ENCODE results near the gene EYA2. TPM values are rescaled to one million over a fixed set of nuclear protein-coding genes. Genes with fewer than 3 reads are reported as not detected.

Gene EYA2
- total and polyA plus RNA-seq, 2 donors (not counting 3 experiments of a cell fraction or from before 2014, with no cell fraction given) = not detected

- Histone ChIP-seq H3K9ac (replicated peaks; ENCODE audit: extremely low read depth, insufficient read depth, low read length) (no peak overlapping the region), H3K27me3 (ENCODE audit: control insufficient read depth in 2 of 2, insufficient read depth in 2 of 2, low read length in 2 of 2) (no peaks in the 10 kb centered on the region), H4K20me1 (replicated peaks; ENCODE audit: control insufficient read depth, extremely low read depth, insufficient read depth, low read length) (no peaks in the 10 kb centered on the region), H3K4me3 (replicated peaks in 1 of 3; ENCODE audit: insufficient read depth in 1 of 3, low read depth in 1 of 3, low read length in 3 of 3) (no peak overlapping the region), H3K36me3 (ENCODE audit: control insufficient read depth in 2 of 2, extremely low read depth in 1 of 2, insufficient read depth in 2 of 2, low read length in 2 of 2) (no peaks in the 10 kb centered on the region), H3K9me3 (replicated peaks; ENCODE audit: control insufficient read depth, insufficient read depth, low read length) (no peaks in the 10 kb centered on the region), H2AFZ (ENCODE audit: low read depth, low read length) (no peak overlapping the region), H3K9me1 (replicated peaks; ENCODE audit: control insufficient read depth, extremely low read depth, insufficient read depth, low read length) (no peaks in the 10 kb centered on the region), H3K4me1 (ENCODE audit: control insufficient read depth, extremely low read depth, insufficient read depth, low read length) (no peaks in the 10 kb centered on the region), H3K4me2 (ENCODE audit: insufficient read depth, low read length) (no peak overlapping the region), H3K79me2 (ENCODE audit: control insufficient read depth, insufficient read depth, low read length) (no peaks in the 10 kb centered on the region), H3K27ac (ENCODE audit: insufficient read depth, low read depth, low read length) (no peak overlapping the region)
- ChIA-PET POLR2A (no interaction called here), CTCF (no interaction called here)
- no TSS peak for BruUV-seq (replicated peaks)
- FAIRE-seq = no peak
- TF ChIP-seq MAX (IDR thresholded peaks at IDR 0.05; ENCODE audit: insufficient read depth, insufficient read length) (no peak), POLR2AphosphoS5 (IDR thresholded peaks at IDR 0.05; ENCODE audit: insufficient read depth, low read depth, low read length) (no peak), POLR2A (IDR thresholded peaks at IDR 0.05; ENCODE audit: low read depth, low read length) (no peak), GATA2 (IDR thresholded peaks at IDR 0.05; ENCODE audit: insufficient read depth, insufficient read length, low read depth, low read length) (no peak)
- TF ChIP-seq, protein P1, sequence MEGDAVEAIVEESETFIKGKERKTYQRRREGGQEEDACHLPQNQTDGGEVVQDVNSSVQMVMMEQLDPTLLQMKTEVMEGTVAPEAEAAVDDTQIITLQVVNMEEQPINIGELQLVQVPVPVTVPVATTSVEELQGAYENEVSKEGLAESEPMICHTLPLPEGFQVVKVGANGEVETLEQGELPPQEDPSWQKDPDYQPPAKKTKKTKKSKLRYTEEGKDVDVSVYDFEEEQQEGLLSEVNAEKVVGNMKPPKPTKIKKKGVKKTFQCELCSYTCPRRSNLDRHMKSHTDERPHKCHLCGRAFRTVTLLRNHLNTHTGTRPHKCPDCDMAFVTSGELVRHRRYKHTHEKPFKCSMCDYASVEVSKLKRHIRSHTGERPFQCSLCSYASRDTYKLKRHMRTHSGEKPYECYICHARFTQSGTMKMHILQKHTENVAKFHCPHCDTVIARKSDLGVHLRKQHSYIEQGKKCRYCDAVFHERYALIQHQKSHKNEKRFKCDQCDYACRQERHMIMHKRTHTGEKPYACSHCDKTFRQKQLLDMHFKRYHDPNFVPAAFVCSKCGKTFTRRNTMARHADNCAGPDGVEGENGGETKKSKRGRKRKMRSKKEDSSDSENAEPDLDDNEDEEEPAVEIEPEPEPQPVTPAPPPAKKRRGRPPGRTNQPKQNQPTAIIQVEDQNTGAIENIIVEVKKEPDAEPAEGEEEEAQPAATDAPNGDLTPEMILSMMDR (IDR thresholded peaks at IDR 0.05; ENCODE audit: extremely low read depth in 1 of 2, insufficient read depth in 1 of 2, low read depth in 1 of 2, low read length in 2 of 2) = no peak
- intact Hi-C loops (cut with micrococcal nuclease) (no loop called here), dilution Hi-C loops (cut with MboI; ENCODE audit: extremely low pct_ligation_motif_present, low sequenced_read_pairs) (no loop called here)
- DNase-seq (ENCODE audit: low read depth, low spot score) = no peak
These were observed 204.4 kb downstream of the EYA2 start for GRCh38 chr20:47099093-47099492.

GRCh38 chr20:47099825-47100441 lies 205.3 kb downstream of the EYA2 start:
- no peak for TF ChIP-seq MAX (IDR thresholded peaks at IDR 0.05; ENCODE audit: insufficient read depth, insufficient read length)
- no peak for TF ChIP-seq FOS (IDR thresholded peaks at IDR 0.05; ENCODE audit: borderline replicate concordance, insufficient read depth, low read length)
- no peak for TF ChIP-seq POLR2AphosphoS5 (IDR thresholded peaks at IDR 0.05; ENCODE audit: insufficient read depth, low read depth, low read length)
- TF ChIP-seq JUN (IDR thresholded peaks at IDR 0.05; ENCODE audit: borderline replicate concordance, insufficient read depth, insufficient read length, low read depth) = no peak
- TF ChIP-seq MYC (IDR thresholded peaks at IDR 0.05; ENCODE audit: low read depth, low read length) = no peak
- TF ChIP-seq EZH2 (IDR thresholded peaks at IDR 0.05; ENCODE audit: borderline replicate concordance, low read depth, low read length, severe bottlenecking) = no peak
- TF ChIP-seq GATA2 (IDR thresholded peaks at IDR 0.05; ENCODE audit: insufficient read depth, insufficient read length, low read depth, low read length) = no peak
- no peak for TF ChIP-seq POLR2A (IDR thresholded peaks at IDR 0.05; ENCODE audit: low read depth, low read length)
- TF ChIP-seq, protein P1 (IDR thresholded peaks at IDR 0.05; ENCODE audit: extremely low read depth in 1 of 2, insufficient read depth in 1 of 2, low read depth in 1 of 2, low read length in 2 of 2) = no peak
- Histone ChIP-seq H3K27me3 (ENCODE audit: control insufficient read depth in 2 of 2, insufficient read depth in 2 of 2, low read length in 2 of 2) (no peaks in the 10 kb centered on the region), H3K4me3 (replicated peaks in 1 of 3; ENCODE audit: insufficient read depth in 1 of 3, low read depth in 1 of 3, low read length in 3 of 3) (no peak overlapping the region), H3K9me3 (replicated peaks; ENCODE audit: control insufficient read depth, insufficient read depth, low read length) (no peaks in the 10 kb centered on the region), H3K79me2 (ENCODE audit: control insufficient read depth, insufficient read depth, low read length) (no peaks in the 10 kb centered on the region), H2AFZ (ENCODE audit: low read depth, low read length) (no peak overlapping the region), H4K20me1 (replicated peaks; ENCODE audit: control insufficient read depth, extremely low read depth, insufficient read depth, low read length) (no peaks in the 10 kb centered on the region), H3K4me1 (ENCODE audit: control insufficient read depth, extremely low read depth, insufficient read depth, low read length) (no peaks in the 10 kb centered on the region), H3K9me1 (replicated peaks; ENCODE audit: control insufficient read depth, extremely low read depth, insufficient read depth, low read length) (no peaks in the 10 kb centered on the region), H3K36me3 (ENCODE audit: control insufficient read depth in 2 of 2, extremely low read depth in 1 of 2, insufficient read depth in 2 of 2, low read length in 2 of 2) (no peaks in the 10 kb centered on the region), H3K9ac (replicated peaks; ENCODE audit: extremely low read depth, insufficient read depth, low read length) (no peak overlapping the region), H3K4me2 (ENCODE audit: insufficient read depth, low read length) (no peak overlapping the region), H3K27ac (ENCODE audit: insufficient read depth, low read depth, low read length) (no peak overlapping the region)
- CTCF ChIA-PET = no interaction called here
- FAIRE-seq = no peak
- dilution Hi-C loops (cut with MboI; ENCODE audit: extremely low pct_ligation_motif_present, low sequenced_read_pairs) = no loop called here
- DNase-seq (ENCODE audit: low read depth, low spot score) = no peak
- POLR2A ChIA-PET = no interaction called here
- intact Hi-C loops (cut with micrococcal nuclease) = no loop called here
- no TSS peak for BruUV-seq (replicated peaks)

All from endothelial cell of umbilical vein (primary cell).